Vagina (tissue), 2 donors: ENCODE measurements around the gene TF. TPM values are rescaled to one million over a fixed set of nuclear protein-coding genes. Genes with fewer than 3 reads are reported as not detected.
A peak's percentile ranks its signal among the peaks of the same experiment; 100 is the strongest.

Experiments used
- DNase-seq, 2 donors: peaks; one replicate each; pipeline ENCODE4 v3.0.0-alpha.2; 2017; ENCODE audit errors: extremely low spot score in 2 of 2
- H3K27ac ChIP-seq: fragments of 200-600 bp; sonication (generic); one replicate; pipeline ENCODE4 v1.5.1; 2019
- H3K27me3 ChIP-seq: fragments of 200-600 bp; sonication (generic); one replicate; pipeline ENCODE4 v1.5.1; 2019
- H3K36me3 ChIP-seq, 2 donors: fragments of 200-600 bp; sonication (generic); one replicate each; pipeline ENCODE4 v1.5.1; 2017 to 2019
- H3K4me1 ChIP-seq: fragments of 200-600 bp; sonication (generic); one replicate; pipeline ENCODE4 v1.5.1; 2019
- H3K4me3 ChIP-seq, 2 donors: fragments of 200-600 bp; sonication (generic); 1 replicate in 1 of 2; 2 replicates in 1 of 2; pipeline ENCODE4 v1.5.1; 2016 to 2019
- H3K9me3 ChIP-seq: fragments of 200-600 bp; sonication (generic); one replicate; pipeline ENCODE4 v1.5.1; 2019
- POLR2A ChIP-seq, 2 donors: fragments of 450-650 bp; IDR thresholded peaks; one replicate each; pipeline ENCODE4 v1.6.1; 2017; ENCODE audit warnings: antibody characterized with exemption in 2 of 2, mild to moderate bottlenecking in 2 of 2, moderate library complexity in 2 of 2
- POLR2AphosphoS5 ChIP-seq, 2 donors: sonication (generic); formaldehyde crosslinking; IDR thresholded peaks; one replicate each; pipeline ENCODE4 v1.9.0; 2017; ENCODE audit warnings: antibody characterized with exemption in 2 of 2, mild to moderate bottlenecking in 2 of 2, low read depth in 1 of 2; ENCODE audit not compliant: insufficient read depth in 1 of 2
- intact Hi-C: fragments of 100-400 bp; cut with DNase I; formaldehyde crosslinking; loops from one replicate; pipeline ENCODE4 v1.15.1; 2023
- total RNA-seq: library from RNA; depleted of rRNA; stranded (reverse); fragments of >200 nt; gene quantifications from one replicate; pipeline ENCODE4 v1.2.3, GENCODE V29; 2016
- TF ChIP-seq, protein P1 (sequence below), 3 experiments: fragments of 450-650 bp in 2 of 3; fragments of 200-600 bp in 1 of 3; sonication (generic) in 1 of 3; IDR thresholded peaks; one replicate each; pipeline ENCODE4 v1.5.1; 2017 to 2019; ENCODE audit warnings: antibody characterized with exemption in 3 of 3, mild to moderate bottlenecking in 2 of 3, moderate library complexity in 2 of 3

TF gene
- total RNA-seq, 1 donor from 2014 or later, result 2.9 TPM

- no peak for TF ChIP-seq POLR2AphosphoS5 (IDR thresholded peaks at IDR 0.05; ENCODE audit: insufficient read depth in 1 of 2, low read depth in 1 of 2)
- TF ChIP-seq POLR2A (IDR thresholded peaks at IDR 0.05), result no peak
- TF ChIP-seq, protein P1, sequence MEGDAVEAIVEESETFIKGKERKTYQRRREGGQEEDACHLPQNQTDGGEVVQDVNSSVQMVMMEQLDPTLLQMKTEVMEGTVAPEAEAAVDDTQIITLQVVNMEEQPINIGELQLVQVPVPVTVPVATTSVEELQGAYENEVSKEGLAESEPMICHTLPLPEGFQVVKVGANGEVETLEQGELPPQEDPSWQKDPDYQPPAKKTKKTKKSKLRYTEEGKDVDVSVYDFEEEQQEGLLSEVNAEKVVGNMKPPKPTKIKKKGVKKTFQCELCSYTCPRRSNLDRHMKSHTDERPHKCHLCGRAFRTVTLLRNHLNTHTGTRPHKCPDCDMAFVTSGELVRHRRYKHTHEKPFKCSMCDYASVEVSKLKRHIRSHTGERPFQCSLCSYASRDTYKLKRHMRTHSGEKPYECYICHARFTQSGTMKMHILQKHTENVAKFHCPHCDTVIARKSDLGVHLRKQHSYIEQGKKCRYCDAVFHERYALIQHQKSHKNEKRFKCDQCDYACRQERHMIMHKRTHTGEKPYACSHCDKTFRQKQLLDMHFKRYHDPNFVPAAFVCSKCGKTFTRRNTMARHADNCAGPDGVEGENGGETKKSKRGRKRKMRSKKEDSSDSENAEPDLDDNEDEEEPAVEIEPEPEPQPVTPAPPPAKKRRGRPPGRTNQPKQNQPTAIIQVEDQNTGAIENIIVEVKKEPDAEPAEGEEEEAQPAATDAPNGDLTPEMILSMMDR (IDR thresholded peaks at IDR 0.05), result no peak
- Histone ChIP-seq H3K9me3 (no peaks in the 10 kb centered on the region), H3K36me3 (peaks cover 0 to 5% of the 10 kb centered on the region in 2 donors), H3K27ac (no peak overlapping the region), H3K4me1 (no peaks in the 10 kb centered on the region), H3K4me3 (no peak overlapping the region), H3K27me3 (no peaks in the 10 kb centered on the region)
- DNase-seq, result peak in 1 of 2 donors; percentile 86
- intact Hi-C loops, result loop anchor here (10.0 kb wide), 1 partner anchor 96 kb away; no protein-coding TSS in a partner anchor
Observed at GRCh38 chr3:133828576-133829309, 82.5 kb downstream of the TF start.

DNA sequence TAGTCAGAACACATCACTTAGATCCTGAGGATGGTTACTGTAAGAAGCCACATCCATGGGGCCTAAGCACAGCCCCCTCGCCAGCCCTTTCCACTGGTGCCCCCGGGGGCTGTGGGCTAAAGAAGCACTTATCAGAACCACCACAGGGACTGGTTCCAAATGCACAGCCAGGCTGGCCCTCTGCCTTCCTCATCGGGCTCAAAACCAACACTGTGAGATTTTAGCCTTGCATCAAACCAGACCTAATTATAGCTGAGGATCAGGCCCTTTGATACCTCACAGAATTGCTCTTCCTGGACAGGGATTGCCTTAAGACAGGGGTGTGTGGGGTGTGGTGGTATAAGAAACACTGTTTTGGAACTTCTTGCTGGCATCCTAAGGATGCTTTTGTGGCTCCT, 83.1 kb downstream of the TF start:
- intact Hi-C loops, result loop anchor here (10.0 kb wide), 1 partner anchor 95 kb away; no protein-coding TSS in a partner anchor
- Histone ChIP-seq H3K27ac (no peak overlapping the region), H3K36me3 (peaks cover 0 to 5% of the 10 kb centered on the region in 2 donors), H3K4me1 (no peaks in the 10 kb centered on the region), H3K4me3 (no peak overlapping the region), H3K9me3 (no peaks in the 10 kb centered on the region), H3K27me3 (no peaks in the 10 kb centered on the region)
- DNase-seq, result no peak
- no peak for TF ChIP-seq POLR2AphosphoS5 (IDR thresholded peaks at IDR 0.05; ENCODE audit: insufficient read depth in 1 of 2, low read depth in 1 of 2)
- no peak for TF ChIP-seq POLR2A (IDR thresholded peaks at IDR 0.05)
- TF ChIP-seq, protein P1 (IDR thresholded peaks at IDR 0.05), result no peak

DNA sequence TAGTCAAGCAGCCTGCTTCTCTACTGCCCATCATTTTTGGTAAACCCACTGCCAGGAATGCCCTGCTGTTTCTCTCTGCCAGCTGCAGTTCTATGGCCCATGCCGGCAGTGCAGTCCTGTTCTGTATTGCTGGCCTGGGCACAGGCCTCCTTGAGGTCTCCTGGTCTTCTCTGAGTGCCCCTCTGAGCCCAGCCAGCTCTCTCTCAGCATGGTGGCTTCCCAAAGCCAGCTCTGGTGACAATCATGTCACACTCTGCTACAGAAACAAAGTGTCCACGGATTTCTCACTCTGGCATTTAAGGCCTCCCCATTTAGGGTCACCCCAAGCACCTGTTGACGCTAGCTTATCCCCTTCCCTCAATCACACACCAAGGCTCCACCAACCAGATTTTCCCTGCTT, 83.9 kb downstream of the TF start:
- DNase-seq, result no peak
- no peaks in the 10 kb centered on the region for H3K9me3 ChIP-seq
- intact Hi-C loops, result no loop called here
- H3K27me3 ChIP-seq, result no peaks in the 10 kb centered on the region
- TF ChIP-seq, protein P1 (IDR thresholded peaks at IDR 0.05), result no peak
- TF ChIP-seq POLR2AphosphoS5 (IDR thresholded peaks at IDR 0.05; ENCODE audit: insufficient read depth in 1 of 2, low read depth in 1 of 2), result no peak
- no peak for TF ChIP-seq POLR2A (IDR thresholded peaks at IDR 0.05)
- H3K36me3 ChIP-seq, result peaks cover 0 to 2% of the 10 kb centered on the region in 2 donors
- H3K4me1 ChIP-seq, result no peaks in the 10 kb centered on the region
- H3K27ac ChIP-seq, result no peak overlapping the region
- H3K4me3 ChIP-seq, result no peak overlapping the region

- Histone ChIP-seq H3K4me3 (no peak overlapping the region), H3K27ac (no peak overlapping the region), H3K9me3 (no peaks in the 10 kb centered on the region), H3K4me1 (no peaks in the 10 kb centered on the region), H3K27me3 (no peaks in the 10 kb centered on the region), H3K36me3 (no peaks in the 10 kb centered on the region)
- intact Hi-C loops, result no loop called here
- peak; percentile 82 to 84 for DNase-seq
- TF ChIP-seq POLR2AphosphoS5 (IDR thresholded peaks at IDR 0.05; ENCODE audit: insufficient read depth in 1 of 2, low read depth in 1 of 2) (no peak), POLR2A (IDR thresholded peaks at IDR 0.05) (no peak)
- TF ChIP-seq, protein P1 (IDR thresholded peaks at IDR 0.05), result no peak
Observed at GRCh38 chr3:133831966-133832801, 86.0 kb downstream of the TF start.
